ENCODE data around the gene ZCCHC17. TPM values are rescaled to one million over a fixed set of nuclear protein-coding genes. Genes with fewer than 3 reads are reported as not detected.

Gene ZCCHC17
- total RNA-seq, 1 donor from 2014 or later = 26.6 TPM

DNA sequence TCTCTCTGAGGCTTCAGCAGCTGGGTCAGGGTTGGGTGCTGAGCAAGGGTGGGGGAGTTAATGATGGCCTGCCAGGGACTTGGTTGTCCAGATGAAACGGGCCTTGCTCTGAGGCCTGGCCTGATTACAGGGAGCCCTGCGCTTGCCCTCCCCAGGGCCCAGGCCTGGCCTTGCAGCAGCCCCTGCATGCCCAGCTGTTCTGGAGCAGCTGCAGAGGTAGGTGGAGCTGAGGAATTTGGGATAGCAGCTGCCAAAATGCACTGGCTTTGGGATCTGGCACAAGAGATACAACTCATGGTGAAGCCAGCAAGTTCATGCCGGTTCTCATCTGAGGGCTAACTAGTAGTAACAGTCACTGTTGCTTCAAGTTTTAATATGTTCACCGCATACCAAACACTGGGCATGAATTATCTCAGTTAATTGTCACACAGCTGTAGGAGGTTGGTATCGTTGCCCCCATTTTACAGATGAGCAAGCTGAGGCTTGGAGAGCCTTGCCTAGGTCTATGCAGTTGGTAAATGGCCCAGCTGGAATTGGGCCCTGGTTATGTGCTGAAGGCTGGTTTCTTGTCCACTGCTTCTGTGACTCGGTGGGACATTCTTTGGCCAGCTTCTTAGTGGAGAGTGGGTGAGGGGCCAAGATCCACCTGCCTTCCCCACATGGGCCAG lies 108.9 kb downstream of the ZCCHC17 start:
- no peaks in the 10 kb centered on the region for H3K9me3 Mint-ChIP-seq
- H3K36me3 Mint-ChIP-seq = no peaks in the 10 kb centered on the region
- H3K27me3 Mint-ChIP-seq (ENCODE audit: low read depth) = no peaks in the 10 kb centered on the region
- H3K27ac Mint-ChIP-seq = no peak overlapping the region
- TF ChIP-seq, protein P1, sequence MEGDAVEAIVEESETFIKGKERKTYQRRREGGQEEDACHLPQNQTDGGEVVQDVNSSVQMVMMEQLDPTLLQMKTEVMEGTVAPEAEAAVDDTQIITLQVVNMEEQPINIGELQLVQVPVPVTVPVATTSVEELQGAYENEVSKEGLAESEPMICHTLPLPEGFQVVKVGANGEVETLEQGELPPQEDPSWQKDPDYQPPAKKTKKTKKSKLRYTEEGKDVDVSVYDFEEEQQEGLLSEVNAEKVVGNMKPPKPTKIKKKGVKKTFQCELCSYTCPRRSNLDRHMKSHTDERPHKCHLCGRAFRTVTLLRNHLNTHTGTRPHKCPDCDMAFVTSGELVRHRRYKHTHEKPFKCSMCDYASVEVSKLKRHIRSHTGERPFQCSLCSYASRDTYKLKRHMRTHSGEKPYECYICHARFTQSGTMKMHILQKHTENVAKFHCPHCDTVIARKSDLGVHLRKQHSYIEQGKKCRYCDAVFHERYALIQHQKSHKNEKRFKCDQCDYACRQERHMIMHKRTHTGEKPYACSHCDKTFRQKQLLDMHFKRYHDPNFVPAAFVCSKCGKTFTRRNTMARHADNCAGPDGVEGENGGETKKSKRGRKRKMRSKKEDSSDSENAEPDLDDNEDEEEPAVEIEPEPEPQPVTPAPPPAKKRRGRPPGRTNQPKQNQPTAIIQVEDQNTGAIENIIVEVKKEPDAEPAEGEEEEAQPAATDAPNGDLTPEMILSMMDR (IDR thresholded peaks at IDR 0.05; ENCODE audit: unreplicated experiment) = no peak
- DNase-seq (ENCODE audit: low spot score in 2 of 2, unreplicated experiment in 2 of 2) = no peak
- H3K4me1 Mint-ChIP-seq = no peaks in the 10 kb centered on the region
- no peak overlapping the region for H3K4me3 Mint-ChIP-seq

DNA sequence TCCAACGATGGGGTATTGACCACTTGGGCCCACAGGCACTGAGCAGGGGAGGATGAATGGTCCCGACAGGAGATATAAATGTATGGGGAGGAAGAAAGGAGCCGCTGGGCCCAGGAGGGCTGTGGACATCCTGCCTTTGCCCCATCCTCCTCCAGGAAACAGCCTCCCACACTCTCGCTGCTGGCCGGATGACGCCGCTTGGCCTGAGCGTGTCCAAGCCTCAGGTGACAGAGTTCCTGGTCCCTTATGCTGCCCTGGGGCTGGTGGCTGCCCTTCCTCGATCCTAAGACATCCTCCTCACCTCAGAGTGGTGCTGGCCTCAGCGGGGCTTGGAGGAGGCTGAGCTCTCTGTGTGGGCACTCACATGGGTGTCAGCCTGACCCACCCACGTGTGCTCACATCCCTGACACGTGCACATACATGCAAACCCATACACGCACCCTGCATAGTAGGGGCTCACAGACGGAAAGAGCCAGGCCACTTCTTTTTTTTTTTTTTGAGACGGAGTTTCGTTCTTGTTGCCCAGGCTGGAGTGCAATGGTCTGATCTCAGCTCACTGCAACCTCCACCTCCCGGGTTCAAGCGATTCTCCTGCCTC lies 110.3 kb downstream of the ZCCHC17 start:
- TF ChIP-seq, protein P1 (IDR thresholded peaks at IDR 0.05; ENCODE audit: unreplicated experiment) = no peak
- no peaks in the 10 kb centered on the region for H3K36me3 Mint-ChIP-seq
- no peak overlapping the region for H3K27ac Mint-ChIP-seq
- no peak for DNase-seq (ENCODE audit: low spot score in 2 of 2, unreplicated experiment in 2 of 2)
- H3K4me3 Mint-ChIP-seq = no peak overlapping the region
- no peaks in the 10 kb centered on the region for H3K4me1 Mint-ChIP-seq
- no peaks in the 10 kb centered on the region for H3K9me3 Mint-ChIP-seq
- H3K27me3 Mint-ChIP-seq (ENCODE audit: low read depth) = peaks cover 3% of the 10 kb centered on the region

DNA sequence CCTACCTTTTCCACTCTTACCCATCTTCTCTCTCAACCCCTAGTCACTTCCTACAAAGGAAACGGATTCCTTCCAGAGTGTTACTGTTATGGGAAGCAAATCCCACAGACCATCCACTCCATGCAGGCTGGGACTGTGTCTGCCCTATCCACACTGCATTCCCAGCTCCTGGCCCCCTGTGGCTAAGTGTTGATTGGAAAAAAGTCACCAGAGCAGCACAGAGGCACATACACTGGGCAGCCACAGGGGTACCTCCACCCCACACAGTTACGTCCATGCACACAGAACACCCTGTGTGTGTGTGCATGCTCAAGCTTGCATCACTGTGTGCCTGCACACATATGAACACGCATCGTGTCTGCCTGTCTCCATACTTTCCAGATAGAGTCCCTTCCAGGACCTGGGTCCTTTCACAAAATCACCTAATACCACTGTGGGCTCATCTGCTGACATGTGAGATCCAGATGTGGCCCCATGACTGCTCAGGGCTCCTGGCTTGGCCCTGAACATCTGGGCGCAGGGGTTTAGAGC lies 112.0 kb downstream of the ZCCHC17 start:
- H3K4me1 Mint-ChIP-seq = peaks cover 4% of the 10 kb centered on the region
- no peaks in the 10 kb centered on the region for H3K36me3 Mint-ChIP-seq
- H3K4me3 Mint-ChIP-seq = no peak overlapping the region
- H3K27me3 Mint-ChIP-seq (ENCODE audit: low read depth) = peaks cover 5% of the 10 kb centered on the region
- TF ChIP-seq, protein P1 (IDR thresholded peaks at IDR 0.05; ENCODE audit: unreplicated experiment) = no peak
- no peaks in the 10 kb centered on the region for H3K9me3 Mint-ChIP-seq
- DNase-seq (ENCODE audit: low spot score in 2 of 2, unreplicated experiment in 2 of 2) = no peak
- no peak overlapping the region for H3K27ac Mint-ChIP-seq

DNA sequence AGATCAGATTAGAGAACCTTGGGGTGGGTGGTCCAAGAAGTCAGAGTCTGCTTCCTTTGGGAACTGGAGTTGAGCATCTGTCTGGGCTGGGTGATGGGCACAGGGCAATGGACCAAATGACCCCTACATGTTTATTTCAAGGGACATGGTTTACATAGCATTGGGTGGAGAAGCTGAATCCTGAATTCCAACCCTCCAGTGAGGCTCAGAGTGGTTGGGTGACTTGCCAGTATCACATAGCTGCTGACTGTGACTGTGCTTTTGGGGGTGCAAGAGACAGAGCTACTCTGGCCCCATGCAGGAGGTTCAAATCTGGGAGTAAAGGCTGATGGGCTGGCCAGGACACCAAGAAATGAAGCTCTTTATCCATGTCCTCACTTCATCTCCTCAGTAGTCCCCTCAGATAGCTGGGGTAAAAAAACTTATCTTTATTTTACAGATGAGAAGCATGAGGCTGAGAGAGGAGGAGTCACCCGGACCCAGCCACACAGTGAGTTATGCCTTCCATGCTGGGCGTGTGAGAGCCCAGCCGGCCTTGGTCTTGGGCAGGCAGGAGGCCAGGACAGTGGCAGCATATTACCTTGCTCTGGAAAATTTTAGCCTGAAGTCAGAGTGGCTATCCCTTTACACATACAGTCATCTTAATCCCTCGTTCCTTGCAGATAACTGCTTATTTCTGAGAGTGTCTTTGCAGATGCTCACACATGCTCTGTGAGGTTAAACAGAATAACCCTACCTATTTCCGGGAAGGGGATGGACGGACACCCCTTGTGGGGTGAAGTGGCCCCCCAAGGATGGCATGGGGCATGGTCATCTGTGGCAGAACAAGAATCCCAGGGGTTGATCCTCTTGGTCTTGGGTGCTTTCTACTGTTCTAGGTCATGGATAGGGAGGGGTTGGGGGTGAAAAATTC lies 113.4 kb downstream of the ZCCHC17 start:
- TF ChIP-seq, protein P1 (IDR thresholded peaks at IDR 0.05; ENCODE audit: unreplicated experiment) = no peak
- peaks cover 6% of the 10 kb centered on the region for H3K27me3 Mint-ChIP-seq (ENCODE audit: low read depth)
- H3K36me3 Mint-ChIP-seq = no peaks in the 10 kb centered on the region
- H3K9me3 Mint-ChIP-seq = no peaks in the 10 kb centered on the region
- H3K4me1 Mint-ChIP-seq = peaks cover 13% of the 10 kb centered on the region
- no peak for DNase-seq (ENCODE audit: low spot score in 2 of 2, unreplicated experiment in 2 of 2)
- no peak overlapping the region for H3K27ac Mint-ChIP-seq
- H3K4me3 Mint-ChIP-seq = peak overlapping the region; percentile 10

DNA sequence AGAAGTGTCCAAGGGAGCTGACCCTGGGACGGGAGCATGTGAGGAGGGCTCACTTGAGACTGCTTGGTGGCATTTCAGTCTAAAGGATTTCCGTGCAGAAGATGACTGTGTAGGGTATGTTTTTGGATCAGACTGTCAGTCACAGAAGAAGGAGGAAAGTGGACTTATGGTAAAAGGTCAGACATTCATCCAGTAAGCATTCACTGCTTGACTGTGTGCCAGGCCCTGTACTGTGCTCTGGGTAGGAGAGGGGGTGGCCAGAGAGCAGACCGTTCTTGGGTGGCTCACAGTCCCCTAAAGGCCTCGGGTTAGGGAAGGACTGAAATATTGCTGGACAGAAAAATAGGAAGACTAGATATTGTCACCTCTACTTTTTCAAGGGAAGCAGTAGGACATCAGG lies 114.0 kb downstream of the ZCCHC17 start:
- H3K4me1 Mint-ChIP-seq = peaks cover 13% of the 10 kb centered on the region
- no peaks in the 10 kb centered on the region for H3K9me3 Mint-ChIP-seq
- H3K4me3 Mint-ChIP-seq = peak overlapping the region; percentile 10

More for the DNA sequence above, 114.0 kb downstream of the ZCCHC17 start:
- DNase-seq (ENCODE audit: low spot score in 2 of 2, unreplicated experiment in 2 of 2) = no peak
- Mint-ChIP-seq H3K27me3 (ENCODE audit: low read depth) (peaks cover 6% of the 10 kb centered on the region), H3K36me3 (no peaks in the 10 kb centered on the region), H3K27ac (no peak overlapping the region)
- TF ChIP-seq, protein P1 (IDR thresholded peaks at IDR 0.05; ENCODE audit: unreplicated experiment) = no peak
